HepG2 (cell line): ENCODE data around the gene SRC. TPM values are rescaled to one million over a fixed set of nuclear protein-coding genes. Genes with fewer than 3 reads are reported as not detected.

ENCODE experiments used
- BCL6 ChIP-seq: IDR thresholded peaks from 2 replicates; pipeline ENCODE4 v1.6.1; 2016; ENCODE audit warnings: missing genetic modification reagents, missing compliant biosample characterization
- CBX2 ChIP-seq, 2 experiments: fragments of 200-600 bp in 1 of 2; sonication (generic); formaldehyde crosslinking in 1 of 2; IDR thresholded peaks; 2 replicates each; pipeline versions ENCODE4 v1.7.0 to v1.8.1; 2018 to 2022; ENCODE audit warnings: low read depth in 2 of 2, low read length in 1 of 2, mild to moderate bottlenecking in 1 of 2, missing genetic modification reagents in 1 of 2
- CHD4 ChIP-seq: fragments of 200-600 bp; sonication (generic); IDR thresholded peaks from 2 replicates; pipeline ENCODE4 v1.7.0; 2017; ENCODE audit warnings: mild to moderate bottlenecking, low read length, borderline replicate concordance
- ISX ChIP-seq: sonication (generic); formaldehyde crosslinking; conservative IDR thresholded peaks from 2 replicates; pipeline ENCODE4 v1.5.0; 2020; ENCODE audit warnings: missing genetic modification reagents
- KLF9 ChIP-seq: IDR thresholded peaks from 2 replicates; pipeline ENCODE4 v1.6.1; 2016; ENCODE audit warnings: low read depth
- SAP130 ChIP-seq: IDR thresholded peaks from 2 replicates; pipeline ENCODE4 v1.6.1; 2016; ENCODE audit warnings: low read depth
- TCF7 ChIP-seq: sonication (generic); IDR thresholded peaks from 2 replicates; pipeline ENCODE4 v1.6.1; 2016; ENCODE audit warnings: antibody characterized with exemption, low read depth
- ZEB1 ChIP-seq: IDR thresholded peaks from 2 replicates; pipeline ENCODE4 v1.6.1; 2012; ENCODE audit warnings: mild to moderate bottlenecking, low read depth, inconsistent platforms; ENCODE audit not compliant: insufficient replicate concordance
- ZNF282 ChIP-seq: fragments of 450-650 bp; IDR thresholded peaks from 2 replicates; pipeline ENCODE4 v1.6.1; 2018; ENCODE audit not compliant: partially characterized antibody
- ZNF333 ChIP-seq: sonication (generic); formaldehyde crosslinking; IDR thresholded peaks from 2 replicates; pipeline ENCODE4 v1.4.0; 2020; ENCODE audit warnings: mild to moderate bottlenecking, missing genetic modification reagents, borderline replicate concordance
- ZNF430 ChIP-seq: sonication (generic); formaldehyde crosslinking; IDR thresholded peaks from 2 replicates; pipeline ENCODE4 v1.9.0; 2021; ENCODE audit warnings: mild to moderate bottlenecking, missing genetic modification reagents
- ZSCAN12 ChIP-seq: sonication (generic); formaldehyde crosslinking; IDR thresholded peaks from 2 replicates; pipeline ENCODE4 v1.9.0; 2021; ENCODE audit warnings: mild to moderate bottlenecking, missing genetic modification reagents
- polyA plus RNA-seq, 8 experiments: library from polyadenylated mRNA; depleted of rRNA in 3 of 8; stranded (reverse) in 7 of 8; unstranded in 1 of 8; fragments of >200 nt; fragmentation: Illumina TruSeq in 4 of 8; extraction: Trizol in 4 of 8; gene quantifications; 2 replicates each; pipeline versions ENCODE4 v1.2.1 to v1.2.3, GENCODE V29; 2011 to 2016; ENCODE audit warnings: low read depth in 4 of 8, missing spikeins in 1 of 8, mixed read lengths in 1 of 8; ENCODE audit not compliant: insufficient read depth in 1 of 8
- total RNA-seq, 5 experiments: library from RNA; depleted of rRNA; stranded (reverse); fragments of >200 nt; fragmentation: Illumina TruSeq; extraction: Trizol; gene quantifications; 2 replicates each; pipeline ENCODE4 v1.2.3, GENCODE V29; 2016; ENCODE audit warnings: low read depth in 1 of 5
- TF ChIP-seq, protein P1 (sequence below): fragments of 450-650 bp; IDR thresholded peaks from 2 replicates; pipeline ENCODE4 v1.6.1; 2017; ENCODE audit warnings: mild to moderate bottlenecking
- TF ChIP-seq, protein P2 (sequence below): sonication (generic); formaldehyde crosslinking; IDR thresholded peaks from 2 replicates; pipeline ENCODE4 v1.4.0; 2020; ENCODE audit warnings: missing genetic modification reagents
- TF ChIP-seq, protein P3 (sequence below): sonication (generic); formaldehyde crosslinking; IDR thresholded peaks from 2 replicates; pipeline ENCODE4 v1.4.0; 2020; ENCODE audit warnings: missing genetic modification reagents, borderline replicate concordance
- TF ChIP-seq, protein P4 (sequence below): sonication (generic); formaldehyde crosslinking; IDR thresholded peaks from 2 replicates; pipeline ENCODE4 v1.9.0; 2021; ENCODE audit warnings: missing genetic modification reagents, borderline replicate concordance
- TF ChIP-seq, protein P5 (sequence below): sonication (generic); formaldehyde crosslinking; IDR thresholded peaks from 2 replicates; pipeline ENCODE4 v1.5.1; 2020; ENCODE audit warnings: missing genetic modification reagents, mild to moderate bottlenecking, borderline replicate concordance
- TF ChIP-seq, protein P6 (sequence below): sonication (generic); formaldehyde crosslinking; IDR thresholded peaks from 2 replicates; pipeline ENCODE4 v1.4.0; 2020; ENCODE audit warnings: missing genetic modification reagents, mild to moderate bottlenecking, borderline replicate concordance

SRC gene
- total and polyA plus RNA-seq, 2 of the 13 experiments (the other 11 are each of a cell fraction or from before 2014, with no cell fraction given), result 54.7 to 192 TPM

DNA sequence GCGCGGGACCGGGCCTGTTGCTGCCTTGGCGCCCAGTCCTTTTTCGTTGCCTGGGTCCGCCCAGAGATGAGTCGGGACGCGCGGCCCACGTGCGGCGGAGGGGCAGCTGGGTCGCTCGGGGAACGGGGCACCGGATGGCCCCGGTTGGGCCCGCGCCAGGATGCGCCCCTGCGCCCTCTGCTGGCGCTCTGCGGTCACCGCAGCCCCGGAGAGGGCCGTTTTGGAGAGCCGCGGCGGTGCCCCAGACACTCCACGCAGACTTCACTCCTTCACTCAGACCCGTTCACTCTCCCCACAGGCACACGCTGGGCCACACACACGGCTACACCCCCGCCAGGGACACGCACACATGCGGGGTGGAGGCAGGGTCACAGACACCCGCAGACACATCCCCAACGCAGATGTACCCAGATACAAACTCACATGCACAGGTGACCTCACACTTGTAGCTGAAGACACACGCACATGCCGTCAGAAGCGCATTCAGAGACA, 38.8 kb downstream of the SRC start (continued):
- TF ChIP-seq, protein P1, sequence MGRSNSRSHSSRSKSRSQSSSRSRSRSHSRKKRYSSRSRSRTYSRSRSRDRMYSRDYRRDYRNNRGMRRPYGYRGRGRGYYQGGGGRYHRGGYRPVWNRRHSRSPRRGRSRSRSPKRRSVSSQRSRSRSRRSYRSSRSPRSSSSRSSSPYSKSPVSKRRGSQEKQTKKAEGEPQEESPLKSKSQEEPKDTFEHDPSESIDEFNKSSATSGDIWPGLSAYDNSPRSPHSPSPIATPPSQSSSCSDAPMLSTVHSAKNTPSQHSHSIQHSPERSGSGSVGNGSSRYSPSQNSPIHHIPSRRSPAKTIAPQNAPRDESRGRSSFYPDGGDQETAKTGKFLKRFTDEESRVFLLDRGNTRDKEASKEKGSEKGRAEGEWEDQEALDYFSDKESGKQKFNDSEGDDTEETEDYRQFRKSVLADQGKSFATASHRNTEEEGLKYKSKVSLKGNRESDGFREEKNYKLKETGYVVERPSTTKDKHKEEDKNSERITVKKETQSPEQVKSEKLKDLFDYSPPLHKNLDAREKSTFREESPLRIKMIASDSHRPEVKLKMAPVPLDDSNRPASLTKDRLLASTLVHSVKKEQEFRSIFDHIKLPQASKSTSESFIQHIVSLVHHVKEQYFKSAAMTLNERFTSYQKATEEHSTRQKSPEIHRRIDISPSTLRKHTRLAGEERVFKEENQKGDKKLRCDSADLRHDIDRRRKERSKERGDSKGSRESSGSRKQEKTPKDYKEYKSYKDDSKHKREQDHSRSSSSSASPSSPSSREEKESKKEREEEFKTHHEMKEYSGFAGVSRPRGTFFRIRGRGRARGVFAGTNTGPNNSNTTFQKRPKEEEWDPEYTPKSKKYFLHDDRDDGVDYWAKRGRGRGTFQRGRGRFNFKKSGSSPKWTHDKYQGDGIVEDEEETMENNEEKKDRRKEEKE, result no peak
- TF ChIP-seq ZSCAN12 (CRISPR knock-in tag) (no peak), ISX (no peak), ZNF282 (no peak), BCL6 (CRISPR knock-in tag) (no peak), SAP130 (CRISPR knock-in tag) (peak; percentile 35), KLF9 (CRISPR knock-in tag) (no peak), ZNF333 (no peak), CHD4 (no peak), TCF7 (no peak), ZEB1 (no peak), ZNF430 (CRISPR knock-in tag) (no peak), CBX2 (IDR thresholded peaks at IDR 0.05; ENCODE audit: low read depth, low read length) (no peak), CBX2 (CRISPR knock-in tag; IDR thresholded peaks at IDR 0.05; ENCODE audit: low read depth) (no peak; the same call in 1 of the 2 replicates)
- TF ChIP-seq, protein P2, sequence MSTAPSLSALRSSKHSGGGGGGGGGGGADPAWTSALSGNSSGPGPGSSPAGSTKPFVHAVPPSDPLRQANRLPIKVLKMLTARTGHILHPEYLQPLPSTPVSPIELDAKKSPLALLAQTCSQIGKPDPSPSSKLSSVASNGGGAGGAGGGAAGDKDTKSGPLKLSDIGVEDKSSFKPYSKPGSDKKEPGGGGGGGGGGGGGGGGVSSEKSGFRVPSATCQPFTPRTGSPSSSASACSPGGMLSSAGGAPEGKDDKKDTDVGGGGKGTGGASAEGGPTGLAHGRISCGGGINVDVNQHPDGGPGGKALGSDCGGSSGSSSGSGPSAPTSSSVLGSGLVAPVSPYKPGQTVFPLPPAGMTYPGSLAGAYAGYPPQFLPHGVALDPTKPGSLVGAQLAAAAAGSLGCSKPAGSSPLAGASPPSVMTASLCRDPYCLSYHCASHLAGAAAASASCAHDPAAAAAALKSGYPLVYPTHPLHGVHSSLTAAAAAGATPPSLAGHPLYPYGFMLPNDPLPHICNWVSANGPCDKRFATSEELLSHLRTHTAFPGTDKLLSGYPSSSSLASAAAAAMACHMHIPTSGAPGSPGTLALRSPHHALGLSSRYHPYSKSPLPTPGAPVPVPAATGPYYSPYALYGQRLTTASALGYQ (CRISPR knock-in tag), result no peak
- TF ChIP-seq, protein P3, sequence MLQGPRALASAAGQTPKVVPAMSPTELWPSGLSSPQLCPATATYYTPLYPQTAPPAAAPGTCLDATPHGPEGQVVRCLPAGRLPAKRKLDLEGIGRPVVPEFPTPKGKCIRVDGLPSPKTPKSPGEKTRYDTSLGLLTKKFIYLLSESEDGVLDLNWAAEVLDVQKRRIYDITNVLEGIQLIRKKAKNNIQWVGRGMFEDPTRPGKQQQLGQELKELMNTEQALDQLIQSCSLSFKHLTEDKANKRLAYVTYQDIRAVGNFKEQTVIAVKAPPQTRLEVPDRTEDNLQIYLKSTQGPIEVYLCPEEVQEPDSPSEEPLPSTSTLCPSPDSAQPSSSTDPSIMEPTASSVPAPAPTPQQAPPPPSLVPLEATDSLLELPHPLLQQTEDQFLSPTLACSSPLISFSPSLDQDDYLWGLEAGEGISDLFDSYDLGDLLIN (CRISPR knock-in tag), result peak; percentile 86
- TF ChIP-seq, protein P4, sequence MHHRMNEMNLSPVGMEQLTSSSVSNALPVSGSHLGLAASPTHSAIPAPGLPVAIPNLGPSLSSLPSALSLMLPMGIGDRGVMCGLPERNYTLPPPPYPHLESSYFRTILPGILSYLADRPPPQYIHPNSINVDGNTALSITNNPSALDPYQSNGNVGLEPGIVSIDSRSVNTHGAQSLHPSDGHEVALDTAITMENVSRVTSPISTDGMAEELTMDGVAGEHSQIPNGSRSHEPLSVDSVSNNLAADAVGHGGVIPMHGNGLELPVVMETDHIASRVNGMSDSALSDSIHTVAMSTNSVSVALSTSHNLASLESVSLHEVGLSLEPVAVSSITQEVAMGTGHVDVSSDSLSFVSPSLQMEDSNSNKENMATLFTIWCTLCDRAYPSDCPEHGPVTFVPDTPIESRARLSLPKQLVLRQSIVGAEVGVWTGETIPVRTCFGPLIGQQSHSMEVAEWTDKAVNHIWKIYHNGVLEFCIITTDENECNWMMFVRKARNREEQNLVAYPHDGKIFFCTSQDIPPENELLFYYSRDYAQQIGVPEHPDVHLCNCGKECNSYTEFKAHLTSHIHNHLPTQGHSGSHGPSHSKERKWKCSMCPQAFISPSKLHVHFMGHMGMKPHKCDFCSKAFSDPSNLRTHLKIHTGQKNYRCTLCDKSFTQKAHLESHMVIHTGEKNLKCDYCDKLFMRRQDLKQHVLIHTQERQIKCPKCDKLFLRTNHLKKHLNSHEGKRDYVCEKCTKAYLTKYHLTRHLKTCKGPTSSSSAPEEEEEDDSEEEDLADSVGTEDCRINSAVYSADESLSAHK, result no peak
- TF ChIP-seq, protein P5, sequence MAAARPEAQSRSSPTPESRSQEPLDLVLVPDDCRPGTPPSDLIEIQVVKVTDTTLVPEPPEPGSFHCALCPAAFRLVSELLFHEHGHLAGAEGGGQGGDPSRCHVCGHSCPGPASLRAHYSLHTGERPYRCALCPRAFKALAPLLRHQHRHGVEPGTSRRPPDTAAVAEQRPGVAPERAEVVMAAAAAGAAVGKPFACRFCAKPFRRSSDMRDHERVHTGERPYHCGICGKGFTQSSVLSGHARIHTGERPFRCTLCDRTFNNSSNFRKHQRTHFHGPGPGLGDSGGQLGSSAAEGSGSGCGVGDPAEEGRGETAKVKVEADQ (CRISPR knock-in tag), result no peak
- TF ChIP-seq, protein P6, sequence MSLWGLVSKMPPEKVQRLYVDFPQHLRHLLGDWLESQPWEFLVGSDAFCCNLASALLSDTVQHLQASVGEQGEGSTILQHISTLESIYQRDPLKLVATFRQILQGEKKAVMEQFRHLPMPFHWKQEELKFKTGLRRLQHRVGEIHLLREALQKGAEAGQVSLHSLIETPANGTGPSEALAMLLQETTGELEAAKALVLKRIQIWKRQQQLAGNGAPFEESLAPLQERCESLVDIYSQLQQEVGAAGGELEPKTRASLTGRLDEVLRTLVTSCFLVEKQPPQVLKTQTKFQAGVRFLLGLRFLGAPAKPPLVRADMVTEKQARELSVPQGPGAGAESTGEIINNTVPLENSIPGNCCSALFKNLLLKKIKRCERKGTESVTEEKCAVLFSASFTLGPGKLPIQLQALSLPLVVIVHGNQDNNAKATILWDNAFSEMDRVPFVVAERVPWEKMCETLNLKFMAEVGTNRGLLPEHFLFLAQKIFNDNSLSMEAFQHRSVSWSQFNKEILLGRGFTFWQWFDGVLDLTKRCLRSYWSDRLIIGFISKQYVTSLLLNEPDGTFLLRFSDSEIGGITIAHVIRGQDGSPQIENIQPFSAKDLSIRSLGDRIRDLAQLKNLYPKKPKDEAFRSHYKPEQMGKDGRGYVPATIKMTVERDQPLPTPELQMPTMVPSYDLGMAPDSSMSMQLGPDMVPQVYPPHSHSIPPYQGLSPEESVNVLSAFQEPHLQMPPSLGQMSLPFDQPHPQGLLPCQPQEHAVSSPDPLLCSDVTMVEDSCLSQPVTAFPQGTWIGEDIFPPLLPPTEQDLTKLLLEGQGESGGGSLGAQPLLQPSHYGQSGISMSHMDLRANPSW, result no peak
